SK-N-SH treated with all-trans-retinoic acid at 6 μM for 48 hours (cell line): Measurements from ENCODE around the gene MRLN.

ENCODE experiments used
- ATAC-seq: fragments of 200-7000 bp; cut with Tn5 transposase; 3 replicates; pipeline ENCODE4 v1.9.1; 2020; ENCODE audit warnings: mild to moderate bottlenecking, moderate library complexity
- ARNTL ChIP-seq: fragments of 450-650 bp; formaldehyde crosslinking; IDR thresholded peaks from 2 replicates; pipeline ENCODE4 v1.5.0; 2020; ENCODE audit warnings: low read depth, mild to moderate bottlenecking, moderate library complexity, borderline replicate concordance
- BACH2 ChIP-seq: fragments of 250-450 bp; sonication (Bioruptor Pico); IDR thresholded peaks from 2 replicates; pipeline ENCODE4 v1.9.0; 2021; ENCODE audit warnings: mild to moderate bottlenecking, borderline replicate concordance
- CREB5 ChIP-seq: fragments of 250-450 bp; sonication (Bioruptor Pico); IDR thresholded peaks from 2 replicates; pipeline ENCODE4 v1.5.1; 2020; ENCODE audit warnings: low read depth, mild to moderate bottlenecking, moderate library complexity
- CSRNP3 ChIP-seq: fragments of 250-450 bp; sonication (Bioruptor Pico); IDR thresholded peaks from 2 replicates; pipeline ENCODE4 v1.5.1; 2021; ENCODE audit warnings: mild to moderate bottlenecking, moderate library complexity
- ESRRG ChIP-seq: fragments of 250-450 bp; sonication (Bioruptor Pico); IDR thresholded peaks from 2 replicates; pipeline ENCODE4 v1.6.1; 2021; ENCODE audit warnings: mild to moderate bottlenecking
- GLIS3 ChIP-seq: fragments of 250-450 bp; sonication (Bioruptor Pico); IDR thresholded peaks from 2 replicates; pipeline ENCODE4 v1.5.0; 2020; ENCODE audit warnings: mild to moderate bottlenecking, moderate library complexity
- ISL1 ChIP-seq: fragments of 250-450 bp; sonication (Bioruptor Pico); IDR thresholded peaks from 2 replicates; pipeline ENCODE4 v2.1.2; 2022; ENCODE audit warnings: mild to moderate bottlenecking, moderate library complexity
- PATZ1 ChIP-seq: fragments of 250-450 bp; sonication (Bioruptor Pico); IDR thresholded peaks from 2 replicates; pipeline ENCODE4 v1.8.0; 2020; ENCODE audit warnings: mild to moderate bottlenecking, moderate library complexity, borderline replicate concordance
- POU6F1 ChIP-seq: fragments of 250-450 bp; sonication (Bioruptor Pico); IDR thresholded peaks from 2 replicates; pipeline ENCODE4 v1.8.0; 2021; ENCODE audit warnings: low read depth, mild to moderate bottlenecking, moderate library complexity, borderline replicate concordance
- PPARA ChIP-seq: fragments of 250-450 bp; sonication (Bioruptor Pico); IDR thresholded peaks from 2 replicates; pipeline ENCODE4 v1.5.0; 2020; ENCODE audit warnings: mild to moderate bottlenecking, borderline replicate concordance
- RARB ChIP-seq: fragments of 250-450 bp; sonication (Bioruptor Pico); IDR thresholded peaks from 2 replicates; pipeline ENCODE4 v1.8.0; 2021; ENCODE audit warnings: mild to moderate bottlenecking, moderate library complexity
- SNAI2 ChIP-seq: fragments of 250-450 bp; sonication (Bioruptor Pico); IDR thresholded peaks from 2 replicates; pipeline ENCODE4 v1.5.0; 2020; ENCODE audit warnings: mild to moderate bottlenecking, moderate library complexity
- TOX ChIP-seq: fragments of 250-450 bp; sonication (Bioruptor Pico); IDR thresholded peaks from 2 replicates; pipeline ENCODE4 v1.8.0; 2021; ENCODE audit warnings: mild to moderate bottlenecking, moderate library complexity, borderline replicate concordance
- TSHZ2 ChIP-seq: fragments of 250-450 bp; sonication (Bioruptor Pico); IDR thresholded peaks from 2 replicates; pipeline ENCODE4 v1.5.0; 2020; ENCODE audit warnings: mild to moderate bottlenecking, moderate library complexity
- ZC3H10 ChIP-seq: fragments of 250-450 bp; sonication (Bioruptor Pico); IDR thresholded peaks from 2 replicates; pipeline ENCODE4 v1.5.1; 2021; ENCODE audit warnings: mild to moderate bottlenecking, moderate library complexity
- ZFP3 ChIP-seq: fragments of 250-450 bp; sonication (Bioruptor Pico); IDR thresholded peaks from 2 replicates; pipeline ENCODE4 v1.5.0; 2020; ENCODE audit warnings: mild to moderate bottlenecking, moderate library complexity
- ZFP30 ChIP-seq: fragments of 450-650 bp; formaldehyde crosslinking; IDR thresholded peaks from 2 replicates; pipeline ENCODE4 v1.5.0; 2022; ENCODE audit warnings: mild to moderate bottlenecking, moderate library complexity
- ZNF565 ChIP-seq: fragments of 450-650 bp; formaldehyde crosslinking; conservative IDR thresholded peaks from 2 replicates; pipeline ENCODE4 v1.5.0; 2020; ENCODE audit warnings: low read depth, mild to moderate bottlenecking, moderate library complexity
- ZNF70 ChIP-seq: fragments of 450-650 bp; formaldehyde crosslinking; IDR thresholded peaks from 2 replicates; pipeline ENCODE4 v1.5.0; 2020; ENCODE audit warnings: mild to moderate bottlenecking, moderate library complexity
- ZNF8 ChIP-seq: fragments of 450-650 bp; formaldehyde crosslinking; IDR thresholded peaks from 2 replicates; pipeline ENCODE4 v1.5.0; 2020; ENCODE audit warnings: mild to moderate bottlenecking, moderate library complexity

The MRLN gene

GRCh38 chr10:59799421-59799820 is 46.2 kb upstream of the MRLN start (continued):
- TF ChIP-seq POU6F1, result no peak

- TF ChIP-seq PPARA (CRISPR knock-in tag) (no peak), ZFP3 (no peak), ZNF565 (CRISPR knock-in tag) (no peak), ARNTL (CRISPR knock-in tag) (no peak), RARB (CRISPR knock-in tag) (no peak), BACH2 (CRISPR knock-in tag) (no peak), ISL1 (no peak), GLIS3 (CRISPR knock-in tag) (no peak), SNAI2 (no peak), ZFP30 (CRISPR knock-in tag) (no peak), PATZ1 (CRISPR knock-in tag) (no peak), ESRRG (CRISPR knock-in tag) (no peak), POU6F1 (no peak), TSHZ2 (CRISPR knock-in tag) (no peak), CREB5 (CRISPR knock-in tag) (no peak)
- ATAC-seq, result peak; percentile 71
Measured at GRCh38 chr10:59793919-59794318, 40.7 kb upstream of the MRLN start.

GRCh38 chr10:59792812-59793211 is 39.6 kb upstream of the MRLN start:
- no peak for ATAC-seq
- TF ChIP-seq ZNF8 (CRISPR knock-in tag) (no peak), GLIS3 (CRISPR knock-in tag) (no peak), TSHZ2 (CRISPR knock-in tag) (no peak), ESRRG (CRISPR knock-in tag) (no peak), ZNF70 (CRISPR knock-in tag) (no peak), CREB5 (CRISPR knock-in tag) (no peak), TOX (CRISPR knock-in tag) (no peak), POU6F1 (no peak), CSRNP3 (CRISPR knock-in tag) (no peak), BACH2 (CRISPR knock-in tag) (no peak), ZC3H10 (CRISPR knock-in tag) (no peak)
